Measurements from ENCODE around the gene PRAC2.

The PRAC2 gene

DNA sequence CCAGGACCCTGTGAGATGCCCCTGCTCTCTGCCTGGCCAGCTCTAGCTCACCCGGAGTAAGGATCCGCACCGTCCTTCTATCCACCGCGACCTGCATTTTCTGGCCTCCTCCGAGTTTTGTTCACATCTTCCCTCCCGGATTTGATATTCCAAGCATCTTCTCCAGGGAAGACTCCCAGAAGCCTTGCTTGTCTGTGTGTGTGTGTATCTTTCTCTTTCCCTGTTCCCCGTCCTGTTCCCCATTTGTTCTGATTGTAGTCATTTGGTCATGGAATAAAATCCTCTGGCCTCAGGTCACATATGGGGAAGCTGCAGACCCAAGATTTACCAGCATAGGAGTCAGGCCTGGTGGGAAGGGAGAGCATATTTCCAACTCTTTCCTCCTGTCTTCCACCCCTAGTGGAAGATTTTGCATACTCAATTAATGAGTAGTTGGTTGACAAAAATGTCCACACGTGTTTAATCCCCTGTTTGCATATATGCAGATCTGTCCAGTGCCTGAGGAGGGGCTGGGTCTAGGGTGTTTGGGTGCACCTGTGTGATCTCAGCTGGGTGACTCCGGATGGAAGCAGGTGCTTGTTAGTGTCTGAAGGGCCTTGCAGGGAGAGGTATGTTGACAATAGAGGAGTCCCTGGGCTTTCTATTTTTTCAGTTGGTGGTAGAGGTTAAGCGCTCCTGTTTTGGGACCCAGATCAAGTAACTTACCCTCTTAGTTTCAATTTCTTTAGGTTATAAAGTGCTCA lies 2.5 kb upstream of the PRAC2 start:
- no peak for DNase-seq (ENCODE audit: low spot score)

- no peak for DNase-seq (ENCODE audit: low spot score)
Measured at GRCh38 chr17:48721009-48721402, 2.0 kb upstream of the PRAC2 start.

GRCh38 chr17:48722201-48722907 lies 631 bp upstream of the PRAC2 start, which contains the start of gene PRAC1:
Gene PRAC1, minus strand, starts transcription at chr17:48722518. Its CDS starts 126 bp downstream, at chr17:48722392.
- no peak for DNase-seq (ENCODE audit: low spot score)

DNA sequence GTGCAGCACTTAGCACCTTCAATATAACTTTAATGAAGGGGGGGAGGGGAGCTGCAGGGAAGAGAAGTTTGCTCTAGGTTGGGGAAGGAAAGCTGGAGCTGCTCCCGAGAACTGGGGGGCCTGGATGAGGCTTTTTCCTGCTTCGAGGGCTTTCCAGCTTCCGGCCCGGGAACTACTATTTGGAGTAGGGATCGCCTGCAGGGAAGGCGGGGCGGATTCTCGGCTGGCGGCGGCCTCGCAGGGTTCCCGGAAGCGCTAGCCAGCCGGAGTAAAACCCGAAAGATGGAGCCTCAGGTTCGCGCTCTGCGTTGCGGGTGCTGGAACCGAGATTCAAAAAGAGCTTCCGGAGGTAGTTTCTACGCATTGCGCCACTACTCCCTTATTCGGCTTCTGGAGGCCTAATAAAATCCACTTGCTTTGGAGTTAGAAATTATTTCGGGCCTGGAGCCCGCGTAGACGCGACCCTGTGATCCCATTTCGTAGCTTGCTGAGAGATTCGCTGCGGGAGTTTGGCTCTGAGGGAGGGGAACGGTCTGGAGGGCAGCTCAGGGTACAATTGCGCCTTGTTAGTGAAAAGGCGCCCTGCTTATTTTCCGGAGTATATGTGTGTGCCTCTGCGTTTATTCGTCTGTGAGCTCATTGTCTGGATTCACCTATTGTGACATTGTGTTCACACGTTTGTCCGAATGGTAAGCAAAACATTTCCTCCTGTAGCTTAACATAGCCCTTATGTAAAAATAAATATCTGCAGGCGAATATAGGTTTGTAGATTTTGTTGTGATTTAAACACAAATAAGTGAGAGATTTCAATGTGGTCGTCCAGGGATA lies 652 bp downstream of the PRAC2 start:
- no peak for DNase-seq (ENCODE audit: low spot score)

DNA sequence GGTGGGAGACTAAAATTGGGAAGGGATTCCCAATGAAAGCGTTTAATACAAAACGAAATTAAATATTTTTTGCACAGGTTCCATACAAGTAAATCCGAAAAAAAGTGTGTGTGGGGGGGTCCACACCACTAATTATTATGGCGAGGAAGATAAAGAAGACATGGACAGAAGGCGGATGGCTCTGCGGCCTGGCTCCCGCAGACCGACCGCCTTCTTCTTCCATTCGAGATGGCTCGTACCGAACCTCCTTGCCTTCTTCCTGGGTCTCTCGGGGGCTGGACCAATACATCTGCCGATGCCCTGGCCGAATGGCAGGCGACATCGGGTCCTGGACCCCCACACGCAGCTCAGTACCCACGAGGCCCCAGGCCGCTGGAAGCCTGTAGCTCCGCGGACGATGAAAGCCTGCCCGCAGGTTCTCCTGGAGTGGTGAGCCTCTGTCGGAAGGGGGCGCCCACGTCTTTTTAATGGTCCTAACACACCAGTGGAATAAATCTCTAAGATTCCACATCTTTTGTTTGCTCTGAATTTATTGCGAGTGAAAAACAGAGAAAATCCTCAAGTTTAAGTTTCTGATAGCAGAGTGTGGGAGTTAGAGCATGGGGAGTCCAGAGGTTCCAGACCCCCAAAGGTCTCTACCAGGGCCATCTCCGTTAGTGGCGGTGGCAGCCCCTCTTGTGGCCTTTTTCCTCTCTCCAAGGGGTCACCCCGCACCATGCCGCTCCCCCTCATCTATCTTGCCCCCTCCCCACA lies 1.4 kb downstream of the PRAC2 start:
- peak; percentile 67 for DNase-seq (ENCODE audit: low spot score)

DNA sequence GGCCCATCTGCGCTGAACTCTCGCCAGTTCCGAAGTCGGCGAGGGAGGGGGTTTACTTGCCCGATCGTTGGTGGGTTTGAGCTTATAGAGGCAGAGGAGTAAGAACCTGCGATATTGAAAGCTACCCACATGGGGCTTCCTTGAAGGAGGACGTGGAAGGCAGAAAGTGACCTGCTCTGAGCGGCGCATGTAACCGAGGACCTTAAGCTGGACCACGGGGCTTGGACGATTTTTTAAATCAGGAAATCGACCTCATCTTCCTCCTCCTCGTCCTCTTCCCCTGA lies 2.0 kb downstream of the PRAC2 start:
- DNase-seq (ENCODE audit: low spot score): no peak

DNA sequence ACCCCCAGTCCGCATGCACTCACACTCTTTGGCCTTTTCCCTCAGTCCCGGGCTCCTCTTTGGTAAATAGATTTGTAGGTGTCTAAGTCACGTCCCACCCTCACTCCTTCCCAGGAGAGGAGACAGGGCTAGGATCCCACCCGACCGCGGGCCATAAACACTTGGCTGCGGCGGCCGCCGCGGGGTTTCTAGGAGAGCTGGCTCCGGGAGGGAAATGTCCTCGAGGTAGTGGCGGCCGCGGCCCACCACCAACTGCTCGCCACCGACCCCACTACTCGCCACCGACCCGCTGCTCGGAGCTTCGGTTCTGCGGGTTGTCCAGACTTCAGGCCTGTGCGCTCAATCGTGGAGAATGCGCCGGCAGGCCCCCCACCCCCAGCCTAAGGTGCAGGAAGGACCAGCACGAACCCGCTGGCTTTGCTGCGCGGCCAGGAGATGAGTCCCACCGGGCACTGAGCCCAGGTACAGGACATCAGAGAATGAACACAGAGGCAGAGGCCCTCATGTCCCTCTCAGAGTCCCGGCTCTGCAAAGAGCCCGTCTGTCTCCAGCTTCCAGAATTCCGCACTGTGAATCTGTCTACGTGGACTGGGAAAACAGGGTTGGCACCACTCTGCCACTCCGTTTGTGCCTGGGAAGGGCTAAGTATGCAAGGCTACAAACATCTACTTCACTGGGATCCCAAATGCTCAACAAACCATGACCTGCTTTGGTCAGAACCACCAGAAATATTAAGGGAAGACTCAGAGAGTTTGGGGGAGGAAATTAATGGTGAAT lies 2.5 kb downstream of the PRAC2 start:
- DNase-seq (ENCODE audit: low spot score): no peak

DNA sequence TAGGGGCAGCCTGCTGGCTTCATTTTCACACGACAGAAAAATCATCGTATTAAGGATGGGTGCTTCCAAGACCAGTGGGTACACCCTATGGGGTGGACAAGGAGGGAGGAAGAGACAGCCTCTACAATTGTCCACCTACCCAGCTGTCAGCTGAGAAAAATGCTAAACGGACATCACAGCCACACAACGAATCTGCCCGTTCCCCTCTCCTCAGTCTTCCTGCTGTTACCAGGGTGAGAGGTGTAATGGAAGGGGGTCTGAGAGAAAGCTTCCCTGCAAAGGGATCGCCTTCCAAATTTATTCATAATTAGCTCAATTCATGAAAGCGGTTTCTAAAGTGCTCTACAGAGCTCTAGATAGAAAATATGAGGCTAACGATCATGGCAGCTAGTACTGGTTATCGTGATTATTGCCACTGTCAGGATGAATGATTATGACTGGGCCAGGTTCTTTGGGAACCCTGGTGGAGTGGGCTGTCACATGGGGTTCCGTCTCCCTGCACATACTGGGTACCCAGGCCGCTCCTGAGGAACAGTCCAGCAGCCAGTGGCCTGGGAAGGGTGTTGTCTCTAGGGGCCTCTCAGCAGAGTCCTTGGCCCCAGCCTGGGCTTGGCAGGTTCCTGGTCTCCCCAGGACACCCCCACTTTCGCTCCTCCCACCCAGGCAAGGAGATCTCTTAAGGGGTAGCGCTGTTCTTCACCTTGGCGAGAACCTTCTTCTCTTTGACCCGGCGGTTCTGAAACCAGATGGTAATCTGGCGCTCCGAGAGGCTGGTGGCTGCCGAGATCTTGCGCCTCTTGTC lies 3.3 kb downstream of the PRAC2 start:
- DNase-seq (ENCODE audit: low spot score): no peak

GRCh38 chr17:48726916-48727286 lies 3.9 kb downstream of the PRAC2 start:
- no peak for DNase-seq (ENCODE audit: low spot score)

GRCh38 chr17:48727415-48728175 lies 4.6 kb downstream of the PRAC2 start:
- no peak for DNase-seq (ENCODE audit: low spot score)

GRCh38 chr17:48728232-48729231 lies 5.5 kb downstream of the PRAC2 start, which contains the start of gene HOXB13:
Gene HOXB13, minus strand, starts transcription at chr17:48728750. Its CDS starts 157 bp downstream, at chr17:48728593.
- peak; percentile 37 for DNase-seq (ENCODE audit: low spot score)

DNA sequence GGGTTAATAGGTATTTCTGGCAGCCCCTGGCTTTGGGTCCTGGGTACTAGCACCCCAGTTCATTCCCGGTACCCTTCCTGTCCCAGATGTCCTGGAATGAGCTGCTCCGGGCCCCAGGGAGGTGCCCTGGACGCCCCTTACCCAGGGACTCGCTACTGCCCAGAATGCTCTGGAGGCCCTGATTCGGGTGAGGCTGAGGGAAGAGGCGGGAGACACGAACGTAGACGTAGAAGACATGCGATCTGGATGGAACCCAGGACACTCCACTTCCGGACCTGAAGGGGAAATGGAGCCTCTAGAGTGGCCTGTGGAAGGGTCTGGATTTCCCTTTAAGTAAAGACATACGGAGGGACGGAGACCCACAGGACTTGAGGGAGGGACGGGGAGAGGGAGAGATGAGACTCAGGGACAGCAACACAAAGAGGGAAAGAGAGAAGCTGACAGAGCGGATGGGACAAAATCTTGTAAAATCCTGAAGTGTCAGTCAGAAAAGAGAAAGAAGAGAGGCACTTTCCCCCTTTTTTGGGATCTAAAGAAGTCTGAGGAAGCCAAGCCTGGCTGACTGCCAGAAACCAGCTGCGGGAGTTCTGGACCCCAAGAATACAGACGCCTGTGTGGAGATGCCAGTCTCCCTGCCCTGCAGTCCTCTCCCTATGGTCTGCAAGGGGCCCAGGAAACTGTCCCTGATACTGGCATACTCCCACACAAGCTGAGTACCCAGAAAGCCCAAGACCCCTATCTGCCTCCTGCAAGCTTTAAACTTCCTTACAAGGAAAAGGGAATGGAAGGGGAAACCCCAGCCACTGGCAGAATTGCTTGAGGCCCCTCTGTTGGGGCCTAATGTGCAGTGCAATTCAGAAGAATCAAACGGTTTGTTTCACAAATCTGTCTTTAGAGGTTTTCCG lies 6.6 kb downstream of the PRAC2 start:
- DNase-seq (ENCODE audit: low spot score): no peak

GRCh38 chr17:48730240-48730550 lies 7.2 kb downstream of the PRAC2 start:
- DNase-seq (ENCODE audit: low spot score): no peak

- DNase-seq (ENCODE audit: low spot score): no peak
Measured at GRCh38 chr17:48731355-48731754, 8.4 kb downstream of the PRAC2 start.

- no peak for DNase-seq (ENCODE audit: low spot score)
Measured at GRCh38 chr17:48732688-48733629, 10.0 kb downstream of the PRAC2 start.
